Measurements from ENCODE around the gene TMEM132A.

TMEM132A gene

GRCh38 chr11:60953781-60954180, 29.5 kb downstream of the TMEM132A start:
- H3K27ac ChIP-seq, result no peak overlapping the region
- no peak for TF ChIP-seq CTCF (conservative IDR thresholded peaks at IDR 0.05)

GRCh38 chr11:60954421-60954820, 30.2 kb downstream of the TMEM132A start:
- no peak for TF ChIP-seq CTCF (conservative IDR thresholded peaks at IDR 0.05)
- H3K27ac ChIP-seq, result no peak overlapping the region

GRCh38 chr11:60955571-60955970, 31.3 kb downstream of the TMEM132A start:
- no peak overlapping the region for H3K27ac ChIP-seq

GRCh38 chr11:60957188-60957587, 32.9 kb downstream of the TMEM132A start:
- TF ChIP-seq CTCF (conservative IDR thresholded peaks at IDR 0.05), result no peak
- H3K27ac ChIP-seq, result no peak overlapping the region

More at GRCh38 chr11:60955571-60955970, 31.3 kb downstream of the TMEM132A start:
- no peak for TF ChIP-seq CTCF (conservative IDR thresholded peaks at IDR 0.05)

- H3K27ac ChIP-seq, result no peak overlapping the region
- no peak for TF ChIP-seq CTCF (conservative IDR thresholded peaks at IDR 0.05)
These were observed 35.2 kb downstream of the TMEM132A start for GRCh38 chr11:60959431-60959830.

- no peak for TF ChIP-seq CTCF (conservative IDR thresholded peaks at IDR 0.05)
- no peak overlapping the region for H3K27ac ChIP-seq
These were observed 36.1 kb downstream of the TMEM132A start for GRCh38 chr11:60960405-60960804.

- no peak for TF ChIP-seq CTCF (conservative IDR thresholded peaks at IDR 0.05)
- no peak overlapping the region for H3K27ac ChIP-seq
These were observed 40.5 kb downstream of the TMEM132A start for GRCh38 chr11:60964801-60965200.

GRCh38 chr11:60966890-60967289, 42.6 kb downstream of the TMEM132A start:
- H3K27ac ChIP-seq, result no peak overlapping the region
- TF ChIP-seq CTCF (conservative IDR thresholded peaks at IDR 0.05), result no peak

Data from VCaP (cell line).